AG10803 (cell line): ENCODE results near the gene IQCK.
"Not testable (repeated sequence)": the region's sequence is repeated elsewhere in the genome, so short reads cannot be mapped to it uniquely, and the experiment has no call there.

Experiments used
- DNase-seq: peaks from one replicate; pipeline ENCODE4 v3.0.0; 2010; ENCODE audit warnings: low read depth
- H3K4me3 ChIP-seq: 2 replicates; pipeline ENCODE4 v1.5.1; 2011; ENCODE audit warnings: mild to moderate bottlenecking, low read length, control low read depth
- CTCF ChIP-seq: conservative IDR thresholded peaks from 2 replicates; pipeline ENCODE4 v1.5.1; 2011; ENCODE audit warnings: mild to moderate bottlenecking, low read length, control low read depth, inconsistent platforms

IQCK gene

DNA sequence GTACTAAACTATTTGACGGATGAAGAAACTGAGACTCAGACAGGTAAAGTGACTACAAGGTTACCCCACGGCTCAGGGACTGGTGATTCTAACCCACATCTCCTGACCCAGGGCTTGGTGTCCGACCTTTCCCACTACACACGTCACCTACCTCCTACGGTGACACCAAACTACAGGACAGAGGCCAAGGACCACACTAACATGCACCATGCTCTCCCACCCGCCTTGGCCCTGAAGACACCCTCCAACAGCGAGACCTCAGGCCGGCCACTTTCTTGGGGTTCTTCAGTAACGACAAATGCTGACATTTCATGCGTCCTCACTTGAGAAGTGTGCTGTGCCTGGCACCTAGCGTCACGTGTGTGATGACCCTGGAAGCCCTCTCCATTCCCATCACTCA is 6.4 kb upstream of the IQCK start:
- no peak for TF ChIP-seq CTCF
- DNase-seq, result no peak
- no peak overlapping the region for H3K4me3 ChIP-seq

GRCh38 chr16:19712418-19713058 is 5.5 kb upstream of the IQCK start:
- no peak overlapping the region for H3K4me3 ChIP-seq
- no peak for DNase-seq
- no peak for TF ChIP-seq CTCF

- DNase-seq, result no peak
- no peak for TF ChIP-seq CTCF
- H3K4me3 ChIP-seq, result no peak overlapping the region
Observed at GRCh38 chr16:19713697-19714096, 4.4 kb upstream of the IQCK start.

DNA sequence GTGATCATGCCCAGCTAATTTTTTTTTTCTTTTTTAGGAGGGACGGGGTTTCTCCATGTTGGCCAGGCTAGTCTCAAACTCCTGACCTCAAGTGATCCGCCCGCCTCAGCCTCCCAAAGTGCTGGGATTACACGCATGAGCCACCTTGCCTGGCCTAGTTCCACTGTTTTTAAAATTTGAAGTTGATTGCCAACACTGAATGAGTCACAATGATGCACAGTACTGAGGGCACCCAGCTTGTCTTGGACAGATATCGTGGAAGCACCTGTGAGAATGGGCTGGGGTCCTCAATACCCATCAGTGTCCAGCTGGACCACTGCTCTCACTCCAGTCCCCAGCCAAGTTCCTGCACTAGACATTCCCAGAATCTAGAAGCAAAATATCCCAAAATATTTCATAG is 2.5 kb upstream of the IQCK start:
- TF ChIP-seq CTCF, result no peak
- no peak for DNase-seq
- no peak overlapping the region for H3K4me3 ChIP-seq

GRCh38 chr16:19716183-19716582 is 1.9 kb upstream of the IQCK start:
- no peak overlapping the region for H3K4me3 ChIP-seq
- TF ChIP-seq CTCF, result no peak
- DNase-seq, result no peak

DNA sequence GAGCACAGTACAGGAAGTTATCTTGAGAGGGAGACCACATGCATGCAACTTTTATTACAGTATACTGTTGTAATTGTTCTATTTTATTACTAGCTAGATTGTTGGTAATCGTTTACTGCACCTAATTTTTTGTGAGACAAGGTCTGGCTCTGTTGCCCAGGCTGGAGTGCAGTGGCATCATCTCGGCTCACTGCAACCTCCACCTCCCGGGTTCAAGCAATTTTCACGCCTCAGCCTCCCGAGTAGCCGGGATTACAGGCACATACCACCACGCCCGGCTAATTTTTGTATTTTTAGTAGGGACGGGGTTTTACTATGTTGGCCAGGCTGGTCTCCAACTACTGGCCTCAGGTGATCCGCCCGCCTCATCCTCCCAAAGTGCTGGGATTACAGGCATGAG is 1.3 kb upstream of the IQCK start:
- not testable (repeated sequence) for DNase-seq
- H3K4me3 ChIP-seq, result peak overlapping the region; percentile 98

DNA sequence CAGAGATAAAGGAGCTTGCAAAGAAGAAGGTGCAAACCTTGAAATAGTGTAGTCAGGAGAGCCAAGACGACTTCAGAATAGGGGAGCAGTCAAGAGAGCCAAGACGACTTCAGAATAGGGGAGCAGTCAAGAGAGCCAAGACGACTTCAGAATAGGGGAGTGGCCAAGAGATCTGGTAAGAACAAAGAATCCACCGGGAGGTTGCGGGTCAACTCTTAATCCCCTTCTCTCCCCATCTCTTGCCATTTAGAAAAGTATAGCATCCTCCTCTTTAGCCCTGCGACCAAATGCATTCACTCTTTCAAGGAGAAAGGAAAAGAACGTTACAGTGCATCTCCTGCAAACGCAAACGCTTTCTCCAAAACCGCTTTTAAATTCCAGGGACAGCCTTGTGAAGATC is 757 bp upstream of the IQCK start:
- peak; percentile 1 for DNase-seq
- TF ChIP-seq CTCF, result no peak
- peak overlapping the region; percentile 98 for H3K4me3 ChIP-seq

GRCh38 chr16:19718624-19718965 is 524 bp downstream of the IQCK start:
- no peak for DNase-seq
- peak overlapping the region; percentile 98 for H3K4me3 ChIP-seq
- TF ChIP-seq CTCF, result no peak
